CD4-positive, alpha-beta T cell (primary cell): ENCODE data around the gene RELT. TPM values are rescaled to one million over a fixed set of nuclear protein-coding genes. Genes with fewer than 3 reads are reported as not detected.

Experiments
- ATAC-seq: fragments of 200-7000 bp; cut with Tn5 transposase; one replicate; pipeline ENCODE4 v1.10.0; 2022; ENCODE audit warnings: mild to moderate bottlenecking; ENCODE audit not compliant: poor library complexity
- CTCF ChIA-PET: fragments of 350-600 bp; sonication (Branson Sonifier 250); formaldehyde crosslinking; loops from one replicate; lab custom pipeline; 2021; ENCODE audit warnings: antibody characterized with exemption, inconsistent platforms; lab: Charles Lee
- POLR2A ChIA-PET: fragments of 350-600 bp; sonication (Branson Sonifier 250); formaldehyde crosslinking; loops from one replicate; lab custom pipeline; 2021; ENCODE audit warnings: antibody characterized with exemption, inconsistent platforms; lab: Charles Lee
- DNase-seq, 14 experiments: peaks; one replicate each; pipeline ENCODE4 v3.0.0-alpha.2; 2013 to 2020; ENCODE audit warnings: mixed read lengths in 2 of 14
- H3K27ac ChIP-seq, 2 donors: one replicate each; pipeline versions ENCODE4 v1.5.1 to v1.7.0; 2013; ENCODE audit warnings: low read length in 2 of 2, low read depth in 1 of 2, mild to moderate bottlenecking in 1 of 2
- H3K27me3 ChIP-seq, 2 experiments: 1 replicate in 1 of 2; 2 replicates in 1 of 2; pipeline versions ENCODE4 v1.6.1 to v1.7.0; 2013; ENCODE audit warnings: low read length in 2 of 2, control low read depth in 1 of 2, mild to moderate bottlenecking in 1 of 2, moderate library complexity in 1 of 2; ENCODE audit not compliant: insufficient read depth in 2 of 2, control insufficient read depth in 1 of 2
- H3K36me3 ChIP-seq: one replicate; pipeline ENCODE4 v1.6.1; 2013; ENCODE audit warnings: low read length, control low read depth; ENCODE audit not compliant: insufficient read depth
- H3K4me1 ChIP-seq: one replicate; pipeline ENCODE4 v1.6.1; 2013; ENCODE audit warnings: low read length, control low read depth; ENCODE audit not compliant: insufficient read depth
- H3K4me3 ChIP-seq: one replicate; pipeline ENCODE4 v1.5.1; 2013; ENCODE audit warnings: mild to moderate bottlenecking, low read length, moderate library complexity
- H3K9me3 ChIP-seq, 2 experiments: 1 replicate in 1 of 2; 2 replicates in 1 of 2; pipeline versions ENCODE4 v1.6.1 to v1.7.0; 2013; ENCODE audit warnings: low read length in 2 of 2, mild to moderate bottlenecking in 2 of 2, control low read depth in 1 of 2, moderate library complexity in 1 of 2; ENCODE audit not compliant: control insufficient read depth in 1 of 2, insufficient read depth in 1 of 2
- H3K27ac Mint-ChIP-seq: one replicate; pipeline ENCODE4 v1.8.0; 2020; ENCODE audit warnings: mixed read lengths
- H3K27me3 Mint-ChIP-seq: one replicate; pipeline ENCODE4 v1.8.0; 2021; ENCODE audit warnings: mixed read lengths
- H3K36me3 Mint-ChIP-seq: one replicate; pipeline ENCODE4 v1.8.0; 2021; ENCODE audit warnings: low read depth, mixed read lengths
- H3K4me1 Mint-ChIP-seq: one replicate; pipeline ENCODE4 v1.8.0; 2021; ENCODE audit warnings: low read depth, mixed read lengths
- H3K4me3 Mint-ChIP-seq: one replicate; pipeline ENCODE4 v1.8.0; 2020; ENCODE audit warnings: mild to moderate bottlenecking, mixed read lengths
- H3K9me3 Mint-ChIP-seq: one replicate; pipeline ENCODE4 v1.8.0; 2020; ENCODE audit warnings: mixed read lengths
- CTCF ChIP-seq: fragments of 200-600 bp; IDR thresholded peaks from one replicate; pipeline ENCODE4 v1.8.0; 2022; ENCODE audit warnings: antibody characterized with exemption, mild to moderate bottlenecking
- intact Hi-C, 2 experiments: fragments of 100-400 bp; cut with DNase I in 1 of 2; cut with micrococcal nuclease in 1 of 2; formaldehyde crosslinking; loops; one replicate each; pipeline versions ENCODE4 v1.15.1 to v1.9.0; 2023 to 2025; cut with DNase I, micrococcal nuclease
- polyA plus RNA-seq, 2 donors: library from polyadenylated mRNA; unstranded; fragments of 120-200 nt; gene quantifications; one replicate each; pipeline ENCODE4 v1.2.1, GENCODE V29; 2013
- total RNA-seq, 174 experiments: library from RNA in 2 of 174; stranded (reverse) in 2 of 174; gene quantifications; one replicate each; pipeline ENCODE4 v1.2.3 and lab custom pipeline; 2021 to 2026

Gene RELT
- total RNA-seq (100 to 1,000 TPM; 107 to 114 TPM), total RNA-seq (lab: John Stamatoyannopoulos, UW) (17.5 to 269 (median 48.2) reads per million in 172 experiments)
- 12.8 TPM for polyA plus RNA-seq (2013, experiment 1 of 2)
- polyA plus RNA-seq (2013, experiment 2 of 2): 17.4 TPM

- H3K36me3 Mint-ChIP-seq: peaks cover 6% of the 10 kb centered on the region
- Histone ChIP-seq H3K27me3 (no peaks in the 10 kb centered on the region), H3K9me3 (no peaks in the 10 kb centered on the region), H3K27ac (peak within 1 kb of the TSS; percentile 78 to 91), H3K4me3 (peak within 1 kb of the TSS; percentile 84), H3K36me3 (no peaks in the 10 kb centered on the region), H3K4me1 (peaks cover 58% of the 10 kb centered on the region)
- POLR2A ChIA-PET: interaction anchor here (1.0 to 1.6 kb wide), 4 partner anchors 9 to 16 kb away, joined by 3 to 9 read pairs (median 4); no protein-coding TSS in a partner anchor
- H3K27ac Mint-ChIP-seq: peak within 1 kb of the TSS; percentile 88
- peak within 1 kb of the TSS; percentile 93 for H3K4me3 Mint-ChIP-seq
- peaks cover 42% of the 10 kb centered on the region for H3K4me1 Mint-ChIP-seq
- peak; percentile 94 for ATAC-seq
- no peaks in the 10 kb centered on the region for H3K9me3 Mint-ChIP-seq
- DNase-seq: peak; percentile 79 to 97 (median 93)
- no peaks in the 10 kb centered on the region for H3K27me3 Mint-ChIP-seq
- peak; percentile 86 for TF ChIP-seq CTCF
- intact Hi-C loops: loop anchor here (1.0 to 10.0 kb wide), 6 partner anchors 10 to 941 kb away; partner anchors contain the start of genes CLPB (in 1 of the 2), COA4 (in 1 of the 2), FAM168A (in 1 of the 2) and PAAF1 (in 1 of the 2)
- CTCF ChIA-PET: interaction anchor here (1.1 to 1.2 kb wide), 2 partner anchors 25 to 69 kb away, joined by 3 read pairs; partner anchors contain the start of gene ARHGEF17
These were observed at the start of gene RELT for GRCh38 chr11:73376160-73376802. RELT (plus strand) TSS chr11:73376399; CDS start chr11:73389137, 12,738 bp downstream.

- Histone ChIP-seq H3K9me3 (no peaks in the 10 kb centered on the region), H3K27ac (no peak overlapping the region), H3K4me3 (no peak overlapping the region), H3K36me3 (no peaks in the 10 kb centered on the region), H3K4me1 (no peaks in the 10 kb centered on the region), H3K27me3 (no peaks in the 10 kb centered on the region)
- ChIA-PET CTCF (no interaction called here), POLR2A (no interaction called here)
- H3K27ac Mint-ChIP-seq: no peak overlapping the region
- H3K9me3 Mint-ChIP-seq: no peaks in the 10 kb centered on the region
- no peak for TF ChIP-seq CTCF
- H3K27me3 Mint-ChIP-seq: no peaks in the 10 kb centered on the region
- peaks cover 2% of the 10 kb centered on the region for H3K4me1 Mint-ChIP-seq
- intact Hi-C loops: no loop called here
- no peaks in the 10 kb centered on the region for H3K36me3 Mint-ChIP-seq
- no peak overlapping the region for H3K4me3 Mint-ChIP-seq
- no peak for ATAC-seq
- no peak for DNase-seq
These were observed 49.0 kb upstream of the RELT start for GRCh38 chr11:73326929-73327811.

- intact Hi-C loops: no loop called here
- H3K4me3 ChIP-seq: no peak overlapping the region
- no peaks in the 10 kb centered on the region for H3K9me3 ChIP-seq
- H3K36me3 ChIP-seq: no peaks in the 10 kb centered on the region
- no peak overlapping the region for H3K27ac ChIP-seq
- no peaks in the 10 kb centered on the region for H3K4me1 Mint-ChIP-seq
- H3K36me3 Mint-ChIP-seq: no peaks in the 10 kb centered on the region
- no peak overlapping the region for H3K27ac Mint-ChIP-seq
- no peaks in the 10 kb centered on the region for H3K4me1 ChIP-seq
- ATAC-seq (no peak), DNase-seq (no peak)
- H3K27me3 Mint-ChIP-seq: no peaks in the 10 kb centered on the region
- no peak overlapping the region for H3K4me3 Mint-ChIP-seq
- CTCF ChIA-PET: no interaction called here
- POLR2A ChIA-PET: no interaction called here
- TF ChIP-seq CTCF: no peak
- no peaks in the 10 kb centered on the region for H3K9me3 Mint-ChIP-seq
- H3K27me3 ChIP-seq: no peaks in the 10 kb centered on the region
These were observed 48.3 kb upstream of the RELT start for GRCh38 chr11:73327812-73328364.
